ENCODE results near the gene DRGX.

Gene DRGX

DNA sequence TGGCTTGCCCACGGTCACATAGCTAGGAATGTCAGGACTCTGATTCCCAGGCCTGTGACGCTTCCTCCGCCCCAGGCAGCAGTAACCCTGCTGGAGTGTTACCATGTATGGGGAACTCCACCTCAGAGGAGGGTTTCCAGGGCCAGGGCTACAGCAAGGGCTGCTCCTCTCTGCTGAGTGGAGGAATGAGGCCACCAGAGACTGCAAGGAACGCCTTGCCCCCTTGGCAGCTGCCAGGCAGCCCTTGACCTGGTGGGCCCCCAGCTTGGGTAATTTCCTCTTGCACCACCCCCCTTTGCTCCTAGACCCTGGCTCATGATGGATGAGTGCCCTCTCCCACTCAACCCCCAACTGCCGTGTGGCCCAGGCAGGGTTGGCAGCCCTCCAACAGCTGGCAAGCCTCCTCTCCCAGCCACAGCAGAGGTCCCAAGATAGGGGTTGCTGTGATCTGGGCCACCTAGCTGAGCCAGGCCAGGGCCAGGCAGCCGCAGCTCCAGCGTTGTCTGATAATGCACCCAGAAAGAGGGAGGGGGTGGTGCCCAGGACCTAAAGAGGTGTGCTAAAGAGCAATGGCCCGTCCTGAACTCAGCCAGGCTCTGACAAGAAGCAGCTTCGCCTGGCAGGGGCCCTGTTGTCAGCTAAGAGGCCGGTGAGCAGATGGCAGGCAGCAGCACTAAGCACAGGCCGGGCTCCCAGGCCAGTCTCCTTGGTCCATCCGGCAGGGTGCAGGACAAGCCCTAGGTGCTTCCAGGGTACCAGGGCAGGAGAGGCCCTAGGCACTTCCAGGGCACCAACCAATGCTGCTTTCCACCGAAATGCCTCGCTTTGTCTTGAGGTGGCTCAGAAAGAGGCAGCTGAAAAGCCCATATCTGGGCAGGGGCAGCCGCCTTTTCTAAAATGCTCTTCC lies 35.4 kb downstream of the DRGX start:
- no peak for DNase-seq

DNA sequence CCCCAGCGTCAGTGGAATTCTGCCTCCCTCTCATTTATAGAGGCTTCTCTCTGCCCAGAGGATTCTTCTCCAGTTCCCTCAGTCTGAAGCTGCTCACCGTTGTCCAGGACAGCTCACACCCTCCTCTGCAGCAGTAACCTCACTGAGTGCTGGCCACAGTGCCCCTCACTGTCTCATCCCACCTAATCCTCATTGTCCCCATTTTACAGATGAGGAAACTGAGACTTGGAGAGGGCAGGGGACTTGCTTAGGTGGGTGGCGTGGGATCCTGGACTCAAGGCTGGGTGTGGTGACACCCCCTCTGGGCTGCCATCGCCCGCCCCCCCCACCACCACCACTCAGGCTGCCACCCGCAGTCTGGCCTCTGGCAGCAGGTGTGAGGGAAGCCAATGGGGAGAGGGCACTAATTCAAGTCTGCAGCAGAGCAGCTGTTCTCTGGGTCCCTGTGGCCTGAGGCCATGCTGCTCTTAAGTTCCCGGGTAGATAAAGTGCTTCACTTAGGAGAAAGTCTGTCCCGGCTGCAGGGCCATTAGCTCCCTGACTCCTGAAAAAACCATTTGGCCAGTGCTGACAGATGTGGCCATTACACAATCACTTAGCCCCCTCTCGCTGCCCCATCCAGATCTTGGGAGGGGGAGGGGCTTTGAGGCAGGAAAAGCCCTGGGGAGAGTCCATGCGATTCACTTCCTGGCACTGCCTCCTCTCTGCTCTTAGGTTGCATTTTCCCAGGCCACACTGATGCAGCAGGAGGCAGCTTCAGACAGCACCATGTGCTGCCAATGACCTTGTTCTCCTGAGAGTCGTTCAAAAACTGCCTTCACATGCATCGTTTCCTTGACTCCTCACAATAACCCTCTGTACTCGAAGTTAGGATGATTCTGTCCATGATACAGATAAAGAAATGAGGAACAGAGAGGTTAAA lies 36.3 kb downstream of the DRGX start:
- no peak for DNase-seq

DNA sequence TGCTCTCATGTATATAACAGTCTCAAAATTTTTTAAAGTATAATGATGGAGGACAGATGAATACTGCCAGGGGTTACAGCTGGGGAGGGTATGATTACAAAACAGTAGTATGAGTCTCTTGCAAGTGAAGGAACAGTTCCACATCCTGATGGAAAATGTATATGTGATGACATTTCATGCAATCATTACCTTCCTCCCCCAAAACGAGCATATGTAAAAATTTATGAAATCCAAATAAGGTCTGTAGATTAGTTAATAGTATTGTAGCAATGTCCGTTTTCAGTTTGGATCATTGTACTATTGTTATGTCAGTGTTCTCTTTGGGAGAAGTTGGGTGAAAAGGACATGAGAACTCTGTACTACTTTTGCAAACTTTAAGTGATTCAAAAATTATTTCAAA lies 38.0 kb downstream of the DRGX start:
- DNase-seq: no peak

DNA sequence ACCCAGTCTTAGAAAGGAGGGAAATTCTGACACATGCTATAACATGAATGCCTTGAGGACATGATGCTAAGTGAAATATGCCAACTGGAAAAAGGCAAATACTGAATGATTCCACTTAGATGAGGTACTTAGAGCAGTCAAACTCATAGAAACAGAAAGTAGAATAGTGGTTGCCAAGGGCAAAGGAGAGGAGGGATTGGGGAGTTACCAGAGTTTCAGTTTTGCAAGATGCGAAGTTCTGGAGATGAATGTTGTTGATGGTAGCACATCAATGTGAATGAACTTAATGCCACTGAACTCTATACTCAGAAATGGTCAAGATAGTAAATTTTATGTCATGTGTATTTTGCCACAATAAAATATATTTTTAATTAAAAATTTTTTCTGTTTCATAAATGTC lies 38.9 kb downstream of the DRGX start:
- no peak for DNase-seq

DNA sequence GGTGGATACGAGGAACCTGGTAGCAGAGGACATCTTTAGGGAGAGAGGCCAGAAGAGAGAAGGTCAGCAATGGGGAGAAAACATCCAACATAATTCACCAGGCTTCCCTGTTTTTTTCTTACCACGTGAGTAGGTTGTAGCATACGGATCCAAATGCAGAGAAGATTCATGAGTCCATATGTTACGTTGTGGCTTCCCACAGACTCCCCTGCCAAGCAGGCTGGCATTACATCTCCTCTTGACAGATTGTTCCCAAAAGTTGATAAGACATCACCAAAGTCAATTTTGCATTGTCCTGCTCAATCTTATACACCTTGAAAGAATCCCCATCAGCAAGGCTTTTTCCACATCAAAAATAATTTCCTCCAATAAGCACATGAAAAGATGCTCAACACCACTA lies 39.7 kb downstream of the DRGX start:
- no peak for DNase-seq

DNA sequence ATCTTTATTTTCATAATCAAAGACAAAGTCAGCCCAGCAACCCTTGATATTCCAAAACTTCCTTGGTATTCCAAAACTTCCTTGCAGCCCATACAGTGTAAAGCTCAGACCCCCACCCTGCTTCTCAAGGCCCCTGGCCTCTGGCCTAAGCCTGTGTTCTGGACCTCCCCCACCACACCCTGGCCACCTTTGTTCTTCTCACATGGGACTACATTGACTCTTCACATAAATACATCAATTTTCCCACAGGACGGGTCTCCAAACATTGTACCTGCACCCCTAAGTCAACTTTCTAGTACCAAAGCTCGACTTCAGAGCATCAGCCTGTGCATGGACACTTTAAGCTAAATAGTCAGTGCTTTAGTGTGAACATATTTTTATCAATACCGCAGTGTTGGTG lies 40.7 kb downstream of the DRGX start:
- DNase-seq: no peak

DNA sequence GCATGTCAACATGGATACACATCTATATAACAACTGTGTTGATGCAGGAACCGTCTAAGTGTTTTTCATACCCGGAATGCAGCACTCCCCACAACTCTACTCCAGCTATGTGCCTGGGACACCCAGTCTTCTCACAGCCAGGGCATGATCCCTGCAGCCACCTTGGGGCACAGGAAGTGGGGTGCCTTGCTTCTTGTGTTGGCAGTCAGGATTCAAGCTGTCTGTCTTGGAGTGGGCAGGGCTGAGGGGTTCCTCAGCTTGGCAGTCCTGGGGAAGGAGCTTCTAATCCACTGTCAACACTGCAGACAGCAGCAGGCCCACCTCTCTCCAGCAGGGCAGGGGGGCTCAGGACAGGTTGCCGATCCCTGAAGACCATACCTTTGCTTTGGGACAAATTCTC lies 41.3 kb downstream of the DRGX start:
- no peak for DNase-seq

DNA sequence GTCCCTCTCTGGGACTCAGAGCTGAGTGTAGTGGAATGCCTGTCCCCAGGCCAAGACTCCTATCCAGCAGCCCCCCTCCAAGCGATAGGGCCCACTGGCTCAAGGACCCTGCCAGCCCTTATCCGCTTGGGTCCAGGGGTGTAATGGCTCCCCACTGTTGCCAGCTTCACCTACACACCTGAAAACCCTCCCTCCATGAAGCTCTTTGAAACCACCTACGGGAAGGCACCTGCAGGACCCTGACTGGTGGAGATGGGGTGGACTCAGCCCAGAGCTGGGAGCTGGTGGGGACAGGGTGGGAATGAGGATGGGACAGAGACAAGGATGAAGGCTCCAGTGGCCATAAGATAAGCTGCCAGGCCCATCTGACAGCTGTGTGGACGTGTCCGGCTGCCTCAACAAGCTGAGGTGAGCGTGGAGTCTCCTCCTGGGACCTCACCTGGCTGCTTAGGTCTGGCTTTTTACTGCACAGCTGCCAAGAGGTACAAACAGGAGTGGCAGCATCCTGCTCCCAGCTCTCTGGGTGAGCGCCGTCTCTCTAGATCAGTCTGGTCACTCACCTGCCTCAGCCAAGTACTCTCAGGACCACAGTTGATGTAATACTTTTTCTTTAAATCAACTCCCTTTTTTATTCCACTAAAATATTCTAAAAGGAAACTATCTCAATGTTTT lies 41.9 kb downstream of the DRGX start:
- no peak for DNase-seq

DNA sequence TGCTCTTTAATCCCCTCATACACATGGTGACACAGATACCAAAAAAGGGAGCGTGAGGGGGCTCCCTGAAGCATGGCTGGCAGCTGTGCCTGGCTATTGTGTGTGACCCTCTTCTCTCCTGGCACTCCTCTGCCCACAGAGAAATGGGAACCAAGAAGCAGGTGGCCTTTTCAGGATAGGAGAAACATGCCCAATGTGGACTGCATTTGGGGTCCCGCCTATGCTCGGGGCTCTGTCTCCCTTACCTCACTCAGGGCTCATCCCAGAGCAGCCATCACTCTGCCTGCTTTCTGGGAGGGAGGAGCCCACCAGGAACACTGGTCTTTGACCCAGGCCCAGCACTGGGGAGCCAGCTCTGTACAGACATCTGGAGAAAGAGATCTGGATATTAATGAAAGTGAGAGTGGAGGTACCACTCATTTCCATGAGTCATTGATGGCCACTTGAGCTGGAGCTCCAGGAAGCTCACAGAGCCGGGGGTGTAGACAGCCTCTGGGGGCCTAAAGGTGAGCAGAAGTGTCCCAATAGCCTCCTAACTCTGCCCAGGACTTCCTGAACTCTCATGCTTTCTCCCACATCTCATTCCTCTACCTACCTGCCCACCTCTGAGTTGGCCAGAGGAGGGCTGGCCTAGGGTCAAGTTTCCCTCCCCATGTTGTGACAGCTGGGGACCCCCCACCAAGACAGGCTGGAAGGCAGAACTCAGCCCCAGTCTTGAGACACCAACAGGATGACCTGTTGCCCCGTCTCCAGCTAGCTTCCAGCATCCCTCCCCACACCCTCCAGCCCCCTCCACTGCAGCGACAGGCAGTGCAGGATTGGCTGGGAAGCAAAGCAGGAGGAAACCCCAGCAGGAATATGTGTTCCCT lies 42.6 kb downstream of the DRGX start:
- no peak for DNase-seq

DNA sequence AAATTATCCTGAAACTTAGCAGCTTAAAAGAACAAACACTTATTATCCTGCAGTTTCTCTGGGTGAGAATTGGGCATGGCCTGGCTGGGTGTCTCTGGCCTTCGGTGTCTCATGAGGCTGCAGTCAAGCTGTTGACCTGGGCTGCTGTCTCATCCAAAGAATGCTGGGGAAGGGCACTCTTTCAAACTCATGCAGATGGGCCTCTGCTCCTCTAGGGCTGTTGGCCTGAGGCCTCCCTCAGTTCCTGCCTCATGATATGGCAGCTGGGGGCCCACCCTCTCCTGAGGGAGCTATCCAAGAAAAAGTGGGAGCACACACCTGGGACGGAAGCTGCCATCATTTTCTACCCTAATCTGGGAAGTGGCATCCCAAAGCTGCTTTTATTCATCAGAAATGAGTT lies 43.6 kb downstream of the DRGX start:
- no peak for DNase-seq

DNA sequence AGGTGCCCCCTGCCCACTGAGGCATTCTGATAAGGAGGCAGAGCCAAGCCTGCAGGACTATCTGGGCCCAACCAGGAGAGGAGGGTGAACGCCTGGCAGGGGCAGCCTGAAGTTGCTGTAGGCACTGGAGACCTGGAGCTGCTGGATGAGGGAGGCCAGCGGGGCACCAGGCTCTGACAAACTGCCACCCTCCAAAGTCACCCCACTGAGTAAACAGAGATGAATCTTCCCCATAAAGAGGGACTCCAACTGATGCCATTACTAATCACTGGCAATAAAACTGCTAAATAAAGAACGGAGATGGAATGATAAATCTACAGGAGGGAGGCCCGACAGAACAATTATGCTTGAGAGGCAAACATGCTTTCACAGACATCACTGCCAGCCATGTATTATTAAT lies 44.2 kb downstream of the DRGX start:
- no peak for DNase-seq

DNA sequence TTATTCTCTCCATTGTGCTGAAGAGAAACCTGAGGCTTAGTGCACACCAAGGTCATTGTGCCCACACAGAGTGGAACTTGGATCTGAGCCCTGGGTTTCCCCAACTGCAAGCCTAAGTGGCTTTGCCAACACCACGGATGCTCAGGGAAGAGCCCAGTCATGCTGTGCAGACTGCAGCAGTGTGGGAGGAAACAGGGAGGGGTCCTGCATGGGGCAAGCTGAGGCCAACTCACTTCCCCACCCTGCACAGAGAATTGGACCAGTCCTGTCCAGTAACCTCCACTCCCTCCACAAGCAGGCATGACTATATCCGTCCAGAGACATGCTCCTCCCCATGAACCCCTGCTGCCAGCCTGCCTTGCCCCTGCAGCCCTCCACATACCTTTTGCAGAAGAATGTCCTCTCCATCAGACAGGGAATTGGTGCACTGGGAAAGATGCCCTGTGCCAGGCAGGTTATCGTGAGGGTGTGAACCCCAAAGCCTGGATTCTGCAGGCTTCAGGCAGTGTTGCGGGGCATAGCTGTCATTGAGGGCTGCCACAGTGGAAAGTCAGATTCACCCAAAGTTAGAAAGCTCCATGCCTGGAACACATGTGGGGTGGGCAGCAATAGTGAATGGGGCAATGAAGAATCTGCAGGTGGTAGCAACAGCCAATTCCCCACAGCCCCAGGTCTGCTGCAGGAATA lies 44.9 kb downstream of the DRGX start:
- no peak for DNase-seq

DNA sequence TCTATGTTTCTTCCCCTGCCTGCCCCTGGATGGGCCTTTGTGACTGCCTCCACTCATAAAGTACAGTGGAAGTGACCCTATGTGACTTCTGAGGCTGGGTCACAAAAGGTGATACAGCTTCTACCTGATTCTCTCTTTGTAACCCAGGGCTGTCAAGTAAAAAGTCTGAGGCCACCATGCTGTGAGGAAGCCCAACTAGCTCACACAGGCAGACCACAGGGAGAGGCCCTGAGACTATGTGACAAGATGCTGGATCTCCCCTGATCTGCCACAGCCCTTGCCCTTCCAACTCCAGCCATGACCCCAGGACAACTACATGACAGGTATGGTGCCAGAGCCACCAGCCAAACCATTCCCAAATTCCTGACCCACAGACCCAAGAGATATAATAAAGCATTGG lies 45.8 kb downstream of the DRGX start:
- no peak for DNase-seq

DNA sequence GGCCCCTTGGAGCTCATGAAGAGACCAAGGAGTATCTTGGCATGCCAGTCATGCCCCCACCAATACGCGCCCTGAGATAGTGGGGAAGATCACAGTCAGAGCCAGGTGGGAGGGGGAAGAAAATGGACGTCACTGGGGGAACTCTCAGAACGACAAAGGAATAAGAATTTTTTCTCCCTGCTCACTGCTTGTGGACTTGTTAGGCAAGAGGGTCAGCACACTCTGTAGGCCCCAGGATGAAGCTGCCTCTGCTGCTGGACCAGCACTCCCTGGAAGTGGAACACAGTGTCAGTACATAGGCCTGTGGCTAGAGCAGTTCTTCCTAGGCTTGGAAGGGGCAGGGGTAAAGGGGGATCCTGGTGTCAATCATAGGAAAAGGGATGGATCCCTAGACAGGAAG lies 46.5 kb downstream of the DRGX start:
- DNase-seq: no peak

DNA sequence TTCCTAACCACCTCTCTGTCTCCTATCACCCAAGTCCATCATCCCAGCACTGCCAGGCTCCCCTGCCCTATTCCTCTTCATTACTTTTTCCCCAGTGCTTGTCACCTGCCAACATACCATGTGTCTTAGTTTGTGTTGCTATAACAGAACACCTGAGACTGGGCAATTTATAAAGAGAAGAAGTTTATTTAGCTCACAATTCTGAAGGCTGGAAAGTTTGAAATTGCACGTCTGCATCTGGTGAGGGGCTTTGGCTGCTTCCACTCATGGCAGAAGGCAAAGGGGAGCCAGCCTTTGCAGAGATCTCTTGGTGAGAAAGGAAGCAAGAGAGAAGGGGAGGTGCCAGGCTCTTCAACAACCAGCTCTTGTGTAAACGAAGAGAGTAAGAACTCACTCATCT lies 47.3 kb downstream of the DRGX start:
- DNase-seq: no peak

DNA sequence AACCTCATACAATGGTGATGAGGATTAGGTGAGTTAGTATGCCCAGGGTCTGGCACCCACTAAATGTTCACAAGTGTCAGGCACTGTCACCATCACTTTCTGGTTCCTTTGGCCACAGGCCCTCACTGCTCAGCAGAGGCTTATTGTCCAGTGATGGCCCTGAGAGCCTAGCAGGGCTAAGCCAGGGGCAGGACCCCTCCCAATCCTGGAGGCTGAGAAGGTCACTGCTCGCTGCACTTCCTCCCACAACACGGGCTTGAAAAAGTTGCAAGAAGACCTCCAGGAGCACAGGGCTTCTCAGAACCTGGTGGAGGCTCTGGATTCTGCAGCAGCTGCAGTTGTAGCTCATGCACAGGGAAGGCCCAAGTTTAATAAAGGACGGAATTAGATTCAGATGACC lies 48.1 kb downstream of the DRGX start:
- no peak for DNase-seq

DNA sequence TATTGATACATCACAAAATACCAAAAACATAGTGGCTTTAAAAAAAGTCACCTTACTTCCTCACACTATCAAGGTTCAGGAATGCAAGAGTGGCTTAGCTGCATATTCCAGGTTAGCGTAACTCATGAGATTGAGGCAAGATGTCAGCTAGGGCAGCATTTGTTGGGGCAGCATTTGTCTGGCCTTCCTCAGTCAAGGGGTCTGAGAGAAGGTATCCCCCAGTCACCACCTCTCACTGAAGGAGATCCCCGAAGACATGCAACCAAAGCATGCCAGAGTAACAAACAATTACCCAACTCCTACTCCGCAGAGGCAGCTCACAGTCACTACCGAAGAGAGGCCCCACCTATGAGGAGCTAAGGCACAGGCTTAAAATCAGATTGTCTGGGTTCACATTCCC lies 48.5 kb downstream of the DRGX start:
- no peak for DNase-seq

DNA sequence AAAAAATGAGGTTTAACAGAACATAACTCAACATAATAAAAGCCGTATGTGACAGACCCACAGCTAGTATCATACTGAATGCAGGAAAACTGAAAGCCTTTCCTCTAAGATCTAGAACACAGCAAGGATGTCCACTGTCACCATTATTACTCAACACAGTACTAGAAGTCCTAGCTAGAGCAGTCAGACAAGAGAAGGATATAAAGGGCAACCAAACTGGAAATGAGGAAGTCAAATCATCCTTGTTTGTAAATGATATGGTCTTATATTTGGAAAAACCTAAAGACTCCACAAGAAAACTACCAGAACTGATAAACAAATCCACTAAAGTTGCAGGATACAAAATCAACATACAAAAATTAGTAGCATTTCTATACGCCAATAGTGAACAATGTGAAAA lies 51.0 kb downstream of the DRGX start:
- no peak for DNase-seq

DNA sequence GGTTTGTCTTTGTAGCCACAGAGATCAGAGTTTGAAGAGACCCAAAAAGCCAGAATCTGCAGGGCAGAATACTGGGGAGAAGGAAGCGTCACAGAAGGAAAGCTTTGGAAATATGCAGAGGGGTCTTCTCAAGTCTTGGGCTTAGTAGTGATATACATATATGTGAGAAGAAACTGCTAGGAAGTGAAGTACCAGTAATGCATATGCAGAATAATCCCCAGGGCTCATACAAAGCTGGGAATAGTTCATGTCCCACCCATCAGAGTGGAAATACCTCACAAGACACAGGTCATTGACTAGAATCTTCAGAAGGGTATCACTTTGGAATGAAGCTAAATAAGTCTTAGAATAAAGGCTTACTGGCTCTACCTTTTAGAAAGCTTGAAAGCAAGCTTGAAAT lies 57.3 kb downstream of the DRGX start:
- no peak for DNase-seq

DNA sequence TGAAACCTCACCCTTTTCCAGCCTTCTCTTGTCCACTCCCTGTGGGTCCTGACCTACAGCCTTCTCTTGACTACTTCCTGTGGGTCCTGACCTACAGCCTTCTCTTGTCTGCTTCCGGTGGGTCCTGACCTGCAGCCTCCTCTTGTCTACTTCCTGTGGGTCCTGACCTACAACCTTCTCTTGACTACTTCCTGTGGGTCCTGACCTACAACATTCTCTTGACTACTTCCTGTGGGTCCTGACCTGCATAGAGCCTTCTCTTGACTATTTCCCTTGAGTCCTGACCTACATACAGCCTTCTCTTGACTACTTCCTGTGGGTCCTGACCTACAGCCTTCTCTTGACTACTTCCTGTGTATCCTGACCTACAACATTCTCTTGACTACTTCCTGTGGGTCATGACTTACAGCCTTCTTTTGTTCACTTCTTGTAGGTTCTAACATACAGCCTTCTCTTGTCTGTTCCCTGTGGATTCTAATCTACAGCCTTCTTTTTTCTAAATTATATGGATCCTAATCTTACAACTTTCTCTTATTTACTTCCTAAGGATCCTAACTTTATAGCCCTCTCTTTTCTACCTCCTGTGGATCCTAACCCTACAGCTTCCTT lies 60.4 kb downstream of the DRGX start:
- DNase-seq: no peak

DNA sequence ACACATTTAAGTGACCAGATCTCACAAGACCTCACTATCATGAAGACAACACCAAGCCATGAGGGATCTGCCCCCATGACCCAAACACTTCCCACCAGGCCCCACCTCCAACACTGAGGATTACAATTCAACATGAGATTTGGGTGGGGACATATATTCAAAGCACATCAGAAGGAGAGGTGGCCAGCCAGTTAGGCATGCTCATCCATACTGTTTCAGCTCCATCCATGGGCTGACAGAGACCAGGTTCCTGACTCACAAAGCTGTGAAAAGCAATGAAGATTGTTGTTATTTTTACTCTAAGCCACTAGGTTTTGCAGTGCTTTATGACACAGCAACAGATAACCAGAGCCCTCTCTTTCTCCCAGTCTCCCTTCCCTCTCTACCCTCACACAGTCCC lies 60.9 kb downstream of the DRGX start:
- no peak for DNase-seq

DNA sequence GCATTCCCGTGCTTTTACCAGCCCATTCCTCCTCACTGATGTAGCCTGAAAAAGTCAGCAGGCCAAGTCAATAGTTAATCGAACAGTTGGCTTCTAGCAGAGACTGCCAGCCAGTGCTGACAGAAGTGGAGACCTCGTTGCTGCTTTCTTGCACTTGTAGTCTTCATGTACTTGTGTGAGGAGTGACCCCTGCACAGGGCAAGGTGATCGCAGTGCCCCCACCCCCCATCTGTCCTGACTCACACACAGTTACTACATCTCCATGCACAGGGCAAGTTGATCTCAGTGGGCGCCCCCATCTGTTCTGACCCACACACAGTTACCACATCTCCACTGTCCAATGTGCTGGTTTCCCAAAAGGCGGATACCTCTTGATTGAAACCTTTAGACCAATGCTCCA lies 62.7 kb downstream of the DRGX start:
- DNase-seq: no peak
